ENCODE results near the gene TAS2R13.

TAS2R13 gene, protein sequence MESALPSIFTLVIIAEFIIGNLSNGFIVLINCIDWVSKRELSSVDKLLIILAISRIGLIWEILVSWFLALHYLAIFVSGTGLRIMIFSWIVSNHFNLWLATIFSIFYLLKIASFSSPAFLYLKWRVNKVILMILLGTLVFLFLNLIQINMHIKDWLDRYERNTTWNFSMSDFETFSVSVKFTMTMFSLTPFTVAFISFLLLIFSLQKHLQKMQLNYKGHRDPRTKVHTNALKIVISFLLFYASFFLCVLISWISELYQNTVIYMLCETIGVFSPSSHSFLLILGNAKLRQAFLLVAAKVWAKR

GRCh38 chr12:10909462-10909861, at the start of gene TAS2R13:
Gene TAS2R13 (minus strand): TSS chr12:10909562. CDS start chr12:10909298, 264 bp downstream.
- Histone ChIP-seq H3K9me3 (no peaks in the 10 kb centered on the region), H3K27me3 (no peaks in the 10 kb centered on the region), H3K36me3 (no peaks in the 10 kb centered on the region), H3K4me3 (ENCODE audit: low read depth in 1 of 2, low read length in 1 of 2) (no peak within 1 kb of the TSS), H3K4me1 (ENCODE audit: control insufficient read depth in 1 of 2, insufficient read depth in 1 of 2, low read depth in 1 of 2, low read length in 1 of 2) (peaks cover 0 to 4% of the 10 kb centered on the region in 2 experiments), H3K27ac (no peak within 1 kb of the TSS)
- TF ChIP-seq, protein P1, sequence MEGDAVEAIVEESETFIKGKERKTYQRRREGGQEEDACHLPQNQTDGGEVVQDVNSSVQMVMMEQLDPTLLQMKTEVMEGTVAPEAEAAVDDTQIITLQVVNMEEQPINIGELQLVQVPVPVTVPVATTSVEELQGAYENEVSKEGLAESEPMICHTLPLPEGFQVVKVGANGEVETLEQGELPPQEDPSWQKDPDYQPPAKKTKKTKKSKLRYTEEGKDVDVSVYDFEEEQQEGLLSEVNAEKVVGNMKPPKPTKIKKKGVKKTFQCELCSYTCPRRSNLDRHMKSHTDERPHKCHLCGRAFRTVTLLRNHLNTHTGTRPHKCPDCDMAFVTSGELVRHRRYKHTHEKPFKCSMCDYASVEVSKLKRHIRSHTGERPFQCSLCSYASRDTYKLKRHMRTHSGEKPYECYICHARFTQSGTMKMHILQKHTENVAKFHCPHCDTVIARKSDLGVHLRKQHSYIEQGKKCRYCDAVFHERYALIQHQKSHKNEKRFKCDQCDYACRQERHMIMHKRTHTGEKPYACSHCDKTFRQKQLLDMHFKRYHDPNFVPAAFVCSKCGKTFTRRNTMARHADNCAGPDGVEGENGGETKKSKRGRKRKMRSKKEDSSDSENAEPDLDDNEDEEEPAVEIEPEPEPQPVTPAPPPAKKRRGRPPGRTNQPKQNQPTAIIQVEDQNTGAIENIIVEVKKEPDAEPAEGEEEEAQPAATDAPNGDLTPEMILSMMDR (IDR thresholded peaks at IDR 0.05): no peak

- Histone ChIP-seq H3K9me3 (no peaks in the 10 kb centered on the region), H3K4me3 (ENCODE audit: low read depth in 1 of 2, low read length in 1 of 2) (no peak overlapping the region), H3K27ac (no peak overlapping the region), H3K27me3 (no peaks in the 10 kb centered on the region), H3K4me1 (ENCODE audit: control insufficient read depth in 1 of 2, insufficient read depth in 1 of 2, low read depth in 1 of 2, low read length in 1 of 2) (no peaks in the 10 kb centered on the region), H3K36me3 (no peaks in the 10 kb centered on the region)
- TF ChIP-seq, protein P1 (IDR thresholded peaks at IDR 0.05): no peak
Observed at GRCh38 chr12:10957741-10958140, 48.4 kb upstream of the TAS2R13 start.

GRCh38 chr12:10956085-10956484, 46.7 kb upstream of the TAS2R13 start:
- TF ChIP-seq, protein P1 (IDR thresholded peaks at IDR 0.05): no peak
- Histone ChIP-seq H3K27ac (no peak overlapping the region), H3K9me3 (no peaks in the 10 kb centered on the region), H3K4me3 (ENCODE audit: low read depth in 1 of 2, low read length in 1 of 2) (no peak overlapping the region), H3K4me1 (ENCODE audit: control insufficient read depth in 1 of 2, insufficient read depth in 1 of 2, low read depth in 1 of 2, low read length in 1 of 2) (no peaks in the 10 kb centered on the region), H3K27me3 (no peaks in the 10 kb centered on the region), H3K36me3 (no peaks in the 10 kb centered on the region)

- Histone ChIP-seq H3K27ac (no peak overlapping the region), H3K27me3 (no peaks in the 10 kb centered on the region), H3K9me3 (peaks cover 5% of the 10 kb centered on the region), H3K4me1 (ENCODE audit: control insufficient read depth in 1 of 2, insufficient read depth in 1 of 2, low read depth in 1 of 2, low read length in 1 of 2) (no peaks in the 10 kb centered on the region), H3K36me3 (no peaks in the 10 kb centered on the region), H3K4me3 (ENCODE audit: low read depth in 1 of 2, low read length in 1 of 2) (no peak overlapping the region)
- TF ChIP-seq, protein P1 (IDR thresholded peaks at IDR 0.05): no peak
Observed at GRCh38 chr12:10952645-10953044, 43.3 kb upstream of the TAS2R13 start.

- H3K27me3 ChIP-seq: no peaks in the 10 kb centered on the region
- H3K4me3 ChIP-seq (ENCODE audit: low read depth in 1 of 2, low read length in 1 of 2): no peak overlapping the region
- TF ChIP-seq, protein P1 (IDR thresholded peaks at IDR 0.05): no peak
- no peaks in the 10 kb centered on the region for H3K4me1 ChIP-seq (ENCODE audit: control insufficient read depth in 1 of 2, insufficient read depth in 1 of 2, low read depth in 1 of 2, low read length in 1 of 2)
- H3K27ac ChIP-seq: no peak overlapping the region
- no peaks in the 10 kb centered on the region for H3K36me3 ChIP-seq
- no peaks in the 10 kb centered on the region for H3K9me3 ChIP-seq
Observed at GRCh38 chr12:10943167-10943566, 33.8 kb upstream of the TAS2R13 start.
